ENCODE measurements around the gene SPO11. TPM values are rescaled to one million over a fixed set of nuclear protein-coding genes. Genes with fewer than 3 reads are reported as not detected.

Gene SPO11
- total RNA-seq, 4 donors from 2014 or later = not detected

DNA sequence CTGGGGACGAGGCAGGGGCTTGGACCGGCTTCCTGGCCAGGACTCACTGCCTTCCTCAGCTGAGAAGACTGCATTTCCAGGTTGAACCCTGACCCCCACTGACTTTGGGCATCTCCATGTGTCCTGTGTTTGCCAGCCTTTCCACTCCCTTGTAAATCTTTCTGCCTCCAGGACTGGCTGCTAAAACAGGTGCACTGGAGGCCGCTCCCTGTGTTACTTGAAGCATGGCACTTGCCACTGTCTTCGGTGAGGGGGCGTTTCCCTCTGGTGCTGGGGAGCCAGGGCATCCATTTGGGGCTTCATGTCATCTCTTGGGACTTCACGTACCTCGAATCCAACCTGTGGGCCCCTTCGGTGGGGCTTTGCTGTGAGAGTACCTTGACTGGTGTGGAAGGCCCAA, 54.9 kb downstream of the SPO11 start:
- no peak for TF ChIP-seq POLR2A (IDR thresholded peaks at IDR 0.05)
- TF ChIP-seq, protein P1, sequence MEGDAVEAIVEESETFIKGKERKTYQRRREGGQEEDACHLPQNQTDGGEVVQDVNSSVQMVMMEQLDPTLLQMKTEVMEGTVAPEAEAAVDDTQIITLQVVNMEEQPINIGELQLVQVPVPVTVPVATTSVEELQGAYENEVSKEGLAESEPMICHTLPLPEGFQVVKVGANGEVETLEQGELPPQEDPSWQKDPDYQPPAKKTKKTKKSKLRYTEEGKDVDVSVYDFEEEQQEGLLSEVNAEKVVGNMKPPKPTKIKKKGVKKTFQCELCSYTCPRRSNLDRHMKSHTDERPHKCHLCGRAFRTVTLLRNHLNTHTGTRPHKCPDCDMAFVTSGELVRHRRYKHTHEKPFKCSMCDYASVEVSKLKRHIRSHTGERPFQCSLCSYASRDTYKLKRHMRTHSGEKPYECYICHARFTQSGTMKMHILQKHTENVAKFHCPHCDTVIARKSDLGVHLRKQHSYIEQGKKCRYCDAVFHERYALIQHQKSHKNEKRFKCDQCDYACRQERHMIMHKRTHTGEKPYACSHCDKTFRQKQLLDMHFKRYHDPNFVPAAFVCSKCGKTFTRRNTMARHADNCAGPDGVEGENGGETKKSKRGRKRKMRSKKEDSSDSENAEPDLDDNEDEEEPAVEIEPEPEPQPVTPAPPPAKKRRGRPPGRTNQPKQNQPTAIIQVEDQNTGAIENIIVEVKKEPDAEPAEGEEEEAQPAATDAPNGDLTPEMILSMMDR (IDR thresholded peaks at IDR 0.05) = no peak
- no peak for DNase-seq
- no peak overlapping the region for H3K27ac ChIP-seq
- H3K36me3 ChIP-seq = no peaks in the 10 kb centered on the region
- intact Hi-C loops (cut with DNase I; ENCODE audit: low total_unique reads) = loop anchor here (5.0 kb wide), 1 partner anchor 113 kb away; no protein-coding TSS in a partner anchor
- no peaks in the 10 kb centered on the region for H3K4me1 ChIP-seq
- no peaks in the 10 kb centered on the region for H3K27me3 ChIP-seq
- H3K9me3 ChIP-seq = no peaks in the 10 kb centered on the region
- no peak overlapping the region for H3K4me3 ChIP-seq

DNA sequence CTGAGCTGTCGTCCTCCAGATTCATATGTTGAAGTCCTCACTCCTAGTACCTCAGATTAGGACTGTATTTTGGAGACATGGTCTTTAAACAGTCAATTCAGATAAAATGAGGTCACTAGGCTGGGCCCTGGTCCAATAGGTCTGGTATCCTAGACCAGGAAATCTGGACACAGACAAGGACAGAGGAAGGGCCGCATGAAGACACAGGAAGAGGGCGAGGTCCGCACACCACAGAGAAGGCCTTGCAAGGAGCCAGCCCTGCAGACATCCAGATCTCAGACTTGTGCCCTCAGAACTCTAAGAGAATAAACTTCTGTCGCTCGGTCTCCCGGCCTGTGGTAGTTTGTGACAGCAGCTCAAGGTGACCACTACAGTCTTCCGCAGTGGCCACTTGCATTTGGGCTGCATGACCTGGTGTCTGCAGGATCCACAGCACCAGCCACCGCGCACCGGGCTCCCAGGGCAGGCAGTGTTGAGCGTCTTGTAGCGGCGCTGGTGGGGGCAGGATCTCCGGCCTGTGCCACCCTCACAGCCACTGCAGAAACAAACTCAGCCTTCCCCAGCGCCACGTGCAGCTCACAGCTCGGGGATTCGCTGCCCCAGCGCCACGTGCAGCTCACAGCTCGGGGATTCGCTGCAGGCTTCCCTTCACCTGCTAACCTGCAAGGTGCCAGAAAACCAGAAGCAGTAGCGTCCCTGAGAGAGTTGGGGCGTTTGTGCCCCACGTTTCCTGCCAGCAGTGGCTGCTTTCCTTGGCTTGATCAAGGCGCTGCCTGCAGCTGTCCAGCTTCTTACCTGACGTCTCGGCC, 55.6 kb downstream of the SPO11 start:
- H3K27ac ChIP-seq = no peak overlapping the region
- H3K9me3 ChIP-seq = no peaks in the 10 kb centered on the region
- intact Hi-C loops (cut with DNase I; ENCODE audit: low total_unique reads) = loop anchor here (5.0 kb wide), 1 partner anchor 112 kb away; no protein-coding TSS in a partner anchor
- no peaks in the 10 kb centered on the region for H3K27me3 ChIP-seq
- TF ChIP-seq, protein P1 (IDR thresholded peaks at IDR 0.05) = no peak
- TF ChIP-seq POLR2A (IDR thresholded peaks at IDR 0.05) = no peak
- no peaks in the 10 kb centered on the region for H3K36me3 ChIP-seq
- no peaks in the 10 kb centered on the region for H3K4me1 ChIP-seq
- no peak for DNase-seq
- H3K4me3 ChIP-seq = no peak overlapping the region

DNA sequence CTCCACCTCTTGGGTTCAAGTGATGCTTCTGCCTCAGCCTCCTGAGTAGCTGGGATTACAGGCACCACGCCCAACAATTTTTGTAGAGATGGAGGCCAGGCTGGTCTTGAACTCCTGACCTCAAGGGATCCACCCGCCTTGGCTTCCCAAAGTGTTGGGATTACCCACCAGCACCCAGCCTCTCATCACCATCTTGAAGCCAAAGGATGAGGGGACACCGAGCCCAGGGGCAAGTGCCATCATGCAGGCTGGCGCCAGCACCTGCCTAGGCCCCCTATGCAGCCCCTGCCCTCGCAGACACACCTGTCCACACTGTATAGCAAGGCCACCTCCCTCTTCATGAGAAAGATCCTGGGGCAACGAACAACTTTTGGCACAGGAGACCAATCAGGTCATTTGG, 56.3 kb downstream of the SPO11 start:
- Histone ChIP-seq H3K4me3 (no peak overlapping the region), H3K27me3 (no peaks in the 10 kb centered on the region), H3K4me1 (no peaks in the 10 kb centered on the region), H3K36me3 (no peaks in the 10 kb centered on the region), H3K27ac (no peak overlapping the region), H3K9me3 (no peaks in the 10 kb centered on the region)
- no peak for DNase-seq
- intact Hi-C loops (cut with DNase I; ENCODE audit: low total_unique reads) = no loop called here
- TF ChIP-seq, protein P1 (IDR thresholded peaks at IDR 0.05) = no peak
- TF ChIP-seq POLR2A (IDR thresholded peaks at IDR 0.05) = no peak

DNA sequence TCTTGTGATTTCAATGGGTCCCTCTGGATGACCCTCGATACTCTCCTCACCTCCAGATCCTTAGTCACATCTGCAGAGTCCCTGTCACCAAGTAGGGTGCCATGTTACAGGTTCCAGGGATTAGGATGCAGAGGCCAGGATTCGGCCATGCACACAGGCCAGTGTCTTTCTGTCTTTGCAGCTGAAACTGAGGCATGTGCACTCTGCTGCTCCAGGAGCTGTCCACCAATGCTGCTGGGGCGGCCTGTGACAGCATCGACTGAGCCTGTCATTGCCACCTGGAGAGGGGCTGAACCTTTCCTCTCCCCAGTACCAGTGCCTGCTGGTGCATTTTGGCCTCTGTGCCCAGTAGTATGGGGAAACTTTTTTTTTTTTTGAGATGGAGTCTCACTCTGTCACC, 57.2 kb downstream of the SPO11 start:
- no peak for TF ChIP-seq POLR2A (IDR thresholded peaks at IDR 0.05)
- TF ChIP-seq, protein P1 (IDR thresholded peaks at IDR 0.05) = no peak
- DNase-seq = no peak
- intact Hi-C loops (cut with DNase I; ENCODE audit: low total_unique reads) = no loop called here

DNA sequence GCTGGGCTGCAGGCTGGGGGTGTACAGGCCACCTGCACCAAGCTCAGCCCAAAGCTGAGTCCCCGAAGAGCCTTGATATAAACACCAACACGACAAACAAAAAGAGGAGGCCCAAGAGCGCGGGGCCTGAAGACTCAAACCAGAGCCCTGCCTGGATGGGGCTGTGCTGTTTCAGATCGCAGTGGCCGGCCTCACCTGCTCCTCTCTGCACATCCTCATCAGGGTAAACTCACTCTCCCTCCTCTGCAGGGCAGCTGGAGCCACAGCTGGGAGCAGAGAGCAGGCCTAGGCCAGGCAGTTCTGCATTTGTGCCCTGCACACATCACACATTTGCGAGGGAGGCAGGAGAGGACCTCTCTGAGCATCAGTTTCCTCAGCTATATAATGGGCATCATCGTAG, 57.9 kb downstream of the SPO11 start:
- no peak overlapping the region for H3K27ac ChIP-seq
- no peak for DNase-seq
- no peaks in the 10 kb centered on the region for H3K4me1 ChIP-seq
- H3K4me3 ChIP-seq = no peak overlapping the region
- intact Hi-C loops (cut with DNase I; ENCODE audit: low total_unique reads) = no loop called here
- no peaks in the 10 kb centered on the region for H3K27me3 ChIP-seq
- TF ChIP-seq POLR2A (IDR thresholded peaks at IDR 0.05) = no peak
- TF ChIP-seq, protein P1 (IDR thresholded peaks at IDR 0.05) = no peak
- H3K36me3 ChIP-seq = no peaks in the 10 kb centered on the region
- no peaks in the 10 kb centered on the region for H3K9me3 ChIP-seq

More for the DNA sequence above, 57.2 kb downstream of the SPO11 start:
- Histone ChIP-seq H3K27ac (no peak overlapping the region), H3K4me1 (no peaks in the 10 kb centered on the region), H3K27me3 (no peaks in the 10 kb centered on the region), H3K9me3 (no peaks in the 10 kb centered on the region), H3K4me3 (no peak overlapping the region), H3K36me3 (no peaks in the 10 kb centered on the region)
